Left ventricle myocardium inferior (tissue), 1 donor: ENCODE data around the gene SLC6A11. TPM values are rescaled to one million over a fixed set of nuclear protein-coding genes. Genes with fewer than 3 reads are reported as not detected.

Source experiments
- DNase-seq: peaks from one replicate; pipeline ENCODE4 v3.0.0-alpha.2; 2020
- H3K27ac ChIP-seq: fragments of 200-600 bp; replicated peaks from 2 replicates; pipeline ENCODE4 v1.8.0; 2021
- H3K27me3 ChIP-seq: fragments of 200-600 bp; 2 replicates; pipeline ENCODE4 v1.8.0; 2021; ENCODE audit warnings: low read depth
- H3K36me3 ChIP-seq: fragments of 200-600 bp; 2 replicates; pipeline ENCODE4 v1.8.0; 2021
- H3K4me1 ChIP-seq: fragments of 200-600 bp; 2 replicates; pipeline ENCODE4 v1.8.0; 2021
- H3K4me3 ChIP-seq: fragments of 200-600 bp; 2 replicates; pipeline ENCODE4 v1.8.0; 2021; ENCODE audit warnings: mild to moderate bottlenecking, moderate library complexity
- H3K9me3 ChIP-seq: fragments of 200-600 bp; replicated peaks from 2 replicates; pipeline ENCODE4 v1.8.0; 2021
- intact Hi-C: fragments of 100-400 bp; cut with micrococcal nuclease; formaldehyde crosslinking; loops from one replicate; pipeline ENCODE4 v1.11.0; 2022
- total RNA-seq: library from RNA; stranded (reverse); fragmentation: NEBNext Ultra II Directional; extraction: Animal tissue kit (Norgen Biotek cat#: 25700); gene quantifications from one replicate; pipeline ENCODE4 v1.2.1, GENCODE V29; 2021
- TF ChIP-seq, protein P1 (sequence below): fragments of 200-600 bp; IDR thresholded peaks from 2 replicates; pipeline ENCODE4 v1.8.0; 2021; ENCODE audit warnings: antibody characterized with exemption, mild to moderate bottlenecking, borderline replicate concordance
- donor health status: DM: no; HTN: yes; CAD: no; lungs with severe emphysema.

SLC6A11 gene
- total RNA-seq, 1 donor from 2014 or later: not detected

DNA sequence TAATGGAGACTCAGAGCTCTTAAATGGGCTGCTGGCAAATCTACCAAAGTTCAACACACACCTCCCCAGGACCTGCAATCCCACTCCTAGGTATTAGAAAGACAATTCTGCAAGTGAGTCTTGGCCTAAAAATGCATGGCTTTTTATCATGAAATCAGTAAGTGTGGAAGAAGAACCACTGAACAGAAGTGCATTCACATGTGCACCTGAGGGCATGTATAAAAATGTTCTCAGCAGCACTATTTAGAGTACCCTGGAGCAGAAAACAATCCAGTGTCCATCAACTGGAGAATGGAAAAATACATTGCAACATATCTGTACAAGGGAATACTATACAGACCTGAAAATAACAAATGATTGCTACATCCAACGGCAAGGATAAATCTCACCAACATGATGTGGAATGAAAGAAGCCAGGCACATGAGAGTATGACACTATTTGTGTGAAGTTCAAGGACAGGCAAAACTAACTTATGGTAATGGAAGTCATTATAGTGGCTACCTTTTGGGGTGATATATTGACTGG is 168.4 kb downstream of the SLC6A11 start:
- H3K9me3 ChIP-seq: no peaks in the 10 kb centered on the region
- intact Hi-C loops: no loop called here
- no peaks in the 10 kb centered on the region for H3K36me3 ChIP-seq
- no peak for DNase-seq
- H3K27me3 ChIP-seq: no peaks in the 10 kb centered on the region
- H3K4me1 ChIP-seq: peaks cover 38% of the 10 kb centered on the region
- no peak overlapping the region for H3K27ac ChIP-seq
- no peak overlapping the region for H3K4me3 ChIP-seq
- TF ChIP-seq, protein P1, sequence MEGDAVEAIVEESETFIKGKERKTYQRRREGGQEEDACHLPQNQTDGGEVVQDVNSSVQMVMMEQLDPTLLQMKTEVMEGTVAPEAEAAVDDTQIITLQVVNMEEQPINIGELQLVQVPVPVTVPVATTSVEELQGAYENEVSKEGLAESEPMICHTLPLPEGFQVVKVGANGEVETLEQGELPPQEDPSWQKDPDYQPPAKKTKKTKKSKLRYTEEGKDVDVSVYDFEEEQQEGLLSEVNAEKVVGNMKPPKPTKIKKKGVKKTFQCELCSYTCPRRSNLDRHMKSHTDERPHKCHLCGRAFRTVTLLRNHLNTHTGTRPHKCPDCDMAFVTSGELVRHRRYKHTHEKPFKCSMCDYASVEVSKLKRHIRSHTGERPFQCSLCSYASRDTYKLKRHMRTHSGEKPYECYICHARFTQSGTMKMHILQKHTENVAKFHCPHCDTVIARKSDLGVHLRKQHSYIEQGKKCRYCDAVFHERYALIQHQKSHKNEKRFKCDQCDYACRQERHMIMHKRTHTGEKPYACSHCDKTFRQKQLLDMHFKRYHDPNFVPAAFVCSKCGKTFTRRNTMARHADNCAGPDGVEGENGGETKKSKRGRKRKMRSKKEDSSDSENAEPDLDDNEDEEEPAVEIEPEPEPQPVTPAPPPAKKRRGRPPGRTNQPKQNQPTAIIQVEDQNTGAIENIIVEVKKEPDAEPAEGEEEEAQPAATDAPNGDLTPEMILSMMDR: no peak

DNA sequence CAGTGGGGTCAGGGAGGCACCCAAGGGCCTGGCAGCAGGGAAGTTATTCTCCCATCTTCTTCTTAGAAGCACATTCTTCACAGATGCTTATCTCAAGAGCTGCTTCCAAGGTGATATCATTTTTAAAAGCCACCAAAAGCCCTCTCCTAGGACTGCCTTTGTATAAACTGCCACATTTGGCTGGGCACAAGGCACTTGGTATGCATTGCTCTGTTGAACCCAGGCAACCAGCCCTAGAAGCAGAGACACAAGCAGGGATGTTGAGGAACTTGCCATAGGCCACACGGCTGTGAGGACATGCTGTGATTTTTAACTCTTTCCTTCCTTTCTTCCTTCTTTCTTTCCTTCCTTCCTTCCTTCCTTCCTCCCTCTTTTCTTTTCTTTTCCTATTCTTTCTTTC is 169.2 kb downstream of the SLC6A11 start:
- intact Hi-C loops: no loop called here
- H3K27ac ChIP-seq: no peak overlapping the region
- no peak for DNase-seq

DNA sequence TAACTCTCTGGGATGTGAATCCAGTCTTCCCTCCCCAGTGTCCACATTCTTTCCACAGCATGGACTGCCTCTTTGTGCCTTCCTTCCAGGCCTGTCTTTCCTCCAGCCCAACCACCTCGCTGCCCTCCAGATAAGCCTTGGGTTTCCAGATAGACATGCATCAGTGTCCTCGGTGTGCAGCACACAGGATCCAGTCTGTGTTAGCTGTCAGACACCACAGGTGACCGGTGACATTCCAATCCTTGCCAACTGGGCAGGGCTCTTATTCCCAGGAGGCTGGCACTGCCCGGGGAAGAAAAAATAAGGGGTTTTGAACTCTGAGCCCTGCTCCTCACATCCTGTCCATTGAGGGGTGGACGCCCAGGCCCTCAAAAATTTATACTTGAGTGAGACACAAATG is 170.6 kb downstream of the SLC6A11 start:
- intact Hi-C loops: no loop called here
- peak; percentile 30 for DNase-seq
- Histone ChIP-seq H3K36me3 (no peaks in the 10 kb centered on the region), H3K4me1 (peaks cover 28% of the 10 kb centered on the region), H3K9me3 (no peaks in the 10 kb centered on the region), H3K27ac (no peak overlapping the region), H3K27me3 (peaks cover 21% of the 10 kb centered on the region), H3K4me3 (no peak overlapping the region)
- TF ChIP-seq, protein P1: no peak

More for the DNA sequence above, 169.2 kb downstream of the SLC6A11 start:
- Histone ChIP-seq H3K9me3 (no peaks in the 10 kb centered on the region), H3K4me3 (no peak overlapping the region), H3K36me3 (no peaks in the 10 kb centered on the region), H3K4me1 (peaks cover 33% of the 10 kb centered on the region), H3K27me3 (peaks cover 7% of the 10 kb centered on the region)
- TF ChIP-seq, protein P1: no peak

DNA sequence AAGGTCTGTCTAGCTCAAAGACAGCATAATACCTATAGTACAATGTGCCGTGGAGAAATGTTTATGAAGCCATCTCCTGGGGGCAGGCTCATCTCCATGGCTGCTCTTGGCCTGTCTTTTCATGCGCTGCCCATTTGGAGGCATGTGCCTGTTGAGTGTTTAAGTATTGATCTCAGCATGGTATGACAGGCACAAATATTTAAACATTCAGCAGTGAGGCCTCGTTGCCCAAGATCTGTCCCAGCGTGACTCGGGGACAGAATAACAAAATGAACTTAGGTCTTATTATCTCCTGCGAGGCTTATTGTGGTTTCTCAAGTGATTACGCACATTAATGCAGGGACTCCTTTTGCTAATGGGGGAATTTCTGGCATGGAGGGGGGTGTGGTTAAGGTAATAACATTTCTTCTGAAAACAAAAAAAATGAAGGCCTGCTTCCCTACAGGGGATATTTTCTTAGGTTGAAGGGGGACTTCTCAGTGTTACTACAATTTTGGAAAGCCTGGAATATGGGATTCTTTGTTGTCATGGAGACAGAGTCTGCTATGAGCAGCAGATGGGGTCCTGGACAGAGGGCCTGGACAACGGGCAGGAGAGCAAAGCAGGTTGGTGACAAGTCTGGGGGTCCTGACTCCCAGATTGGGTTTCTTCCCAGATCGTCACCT is 172.1 kb downstream of the SLC6A11 start:
- no peaks in the 10 kb centered on the region for H3K36me3 ChIP-seq
- no peak overlapping the region for H3K27ac ChIP-seq
- H3K4me1 ChIP-seq: peaks cover 16% of the 10 kb centered on the region
- no peak for DNase-seq
- H3K9me3 ChIP-seq: no peaks in the 10 kb centered on the region
- TF ChIP-seq, protein P1: no peak
- intact Hi-C loops: no loop called here
- peaks cover 33% of the 10 kb centered on the region for H3K27me3 ChIP-seq
- no peak overlapping the region for H3K4me3 ChIP-seq

DNA sequence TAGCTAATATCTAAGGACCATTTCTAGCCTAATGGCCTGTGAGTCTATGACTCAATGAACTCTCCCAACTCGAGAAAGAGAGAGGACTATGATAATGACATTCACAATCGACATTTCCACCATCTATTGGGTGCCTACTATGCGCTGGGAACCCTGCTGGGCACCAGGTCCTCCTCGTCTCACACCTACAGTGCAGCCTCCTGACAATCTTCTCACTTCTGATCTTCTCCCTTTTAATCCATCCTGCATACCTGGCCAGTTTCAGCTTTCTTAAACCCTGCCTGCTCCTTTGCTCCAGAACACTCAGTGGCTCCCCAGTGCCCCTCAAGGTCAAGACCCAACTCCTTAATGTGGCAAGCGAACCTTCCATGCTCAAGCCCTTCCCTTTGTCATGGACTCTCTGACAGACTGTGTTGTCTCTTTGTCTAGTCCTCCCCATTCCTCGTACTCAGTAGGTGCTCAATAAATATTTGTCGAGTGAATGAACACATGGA is 173.0 kb downstream of the SLC6A11 start:
- Histone ChIP-seq H3K27ac (no peak overlapping the region), H3K9me3 (no peaks in the 10 kb centered on the region), H3K36me3 (no peaks in the 10 kb centered on the region), H3K4me1 (peaks cover 21% of the 10 kb centered on the region), H3K27me3 (peaks cover 42% of the 10 kb centered on the region), H3K4me3 (no peak overlapping the region)
- intact Hi-C loops: no loop called here
- no peak for DNase-seq
- TF ChIP-seq, protein P1: no peak

Other genes starting within 250 kb of the SLC6A11 start
- gene SLC6A1, start 176.5 kb downstream of the SLC6A11 start, total RNA-seq: 0.77 TPM